BLaER1 (cell line): Measurements from ENCODE around the gene LRRC34.
A peak's percentile ranks its signal among the peaks of the same experiment; 100 is the strongest.

Experiments
- H3K27ac ChIP-seq: shearing (Covaris generic); formaldehyde crosslinking; 2 replicates; pipeline ENCODE4 v1.8.1; 2022
- H3K27me3 ChIP-seq: shearing (Covaris generic); formaldehyde crosslinking; 2 replicates; pipeline ENCODE4 v1.8.1; 2022
- H3K36me3 ChIP-seq: shearing (Covaris generic); formaldehyde crosslinking; 2 replicates; pipeline ENCODE4 v1.8.1; 2022
- H3K4me1 ChIP-seq: shearing (Covaris generic); formaldehyde crosslinking; 2 replicates; pipeline ENCODE4 v1.8.1; 2022
- H3K4me2 ChIP-seq: shearing (Covaris generic); formaldehyde crosslinking; 2 replicates; pipeline ENCODE4 v1.8.1; 2022
- H3K4me3 ChIP-seq: shearing (Covaris generic); formaldehyde crosslinking; 2 replicates; pipeline ENCODE4 v1.8.1; 2022
- H3K9ac ChIP-seq: shearing (Covaris generic); formaldehyde crosslinking; 2 replicates; pipeline ENCODE4 v1.8.1; 2022
- H3K9me3 ChIP-seq: shearing (Covaris generic); formaldehyde crosslinking; 2 replicates; pipeline ENCODE4 v1.8.1; 2022
- H4K20me1 ChIP-seq: shearing (Covaris generic); formaldehyde crosslinking; 2 replicates; pipeline ENCODE4 v1.8.1; 2022
- Cebpa-rat ChIP-seq: shearing (Covaris generic); IDR thresholded peaks from 2 replicates; pipeline ENCODE4 v1.8.1; 2022

LRRC34 gene

GRCh38 chr3:169815590-169816150, 3.0 kb upstream of the LRRC34 start:
- no peaks in the 10 kb centered on the region for H4K20me1 ChIP-seq
- no peak for TF ChIP-seq Cebpa-rat
- no peak overlapping the region for H3K4me3 ChIP-seq
- peaks cover 27% of the 10 kb centered on the region for H3K4me1 ChIP-seq
- no peak overlapping the region for H3K27ac ChIP-seq
- no peak overlapping the region for H3K9ac ChIP-seq
- H3K27me3 ChIP-seq = no peaks in the 10 kb centered on the region
- peaks cover 13% of the 10 kb centered on the region for H3K9me3 ChIP-seq
- H3K36me3 ChIP-seq = no peaks in the 10 kb centered on the region
- no peak overlapping the region for H3K4me2 ChIP-seq

DNA sequence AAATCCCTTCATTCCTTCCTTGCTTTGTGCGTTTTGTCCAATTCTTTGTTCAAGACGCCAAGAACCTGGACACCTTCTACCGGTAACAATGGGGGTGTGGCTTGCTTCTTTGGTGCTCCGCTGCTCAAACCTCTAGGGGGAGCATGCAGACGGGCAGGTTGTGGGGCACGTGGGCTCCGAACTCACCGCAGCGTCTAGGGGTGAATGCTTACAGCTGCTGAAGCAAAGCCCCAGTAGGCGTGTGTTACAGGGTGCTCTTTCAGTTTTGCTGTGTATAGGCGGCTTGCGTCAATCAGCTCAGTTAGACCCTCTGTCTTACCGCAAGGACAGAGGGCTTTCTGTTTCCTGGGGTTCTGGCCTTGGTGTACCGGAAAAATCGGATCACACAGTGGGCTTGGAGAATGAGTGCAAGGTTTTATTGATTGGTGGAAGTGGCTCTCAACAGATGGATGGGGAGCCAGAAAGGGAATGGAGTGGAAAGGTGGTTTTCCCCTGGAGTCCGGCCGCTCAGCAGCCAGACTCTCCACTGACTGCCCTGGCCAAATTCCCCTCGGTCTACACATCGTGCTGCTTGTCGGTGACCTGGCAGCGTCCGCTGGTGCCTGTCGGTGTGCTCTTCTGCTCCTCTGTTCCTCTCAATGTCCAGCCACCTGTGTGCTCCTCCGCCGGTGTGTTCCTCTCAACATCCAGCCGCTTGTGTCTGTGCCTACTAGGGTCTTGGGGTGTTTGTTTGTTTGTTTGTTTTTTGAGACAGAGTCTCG, 1.2 kb upstream of the LRRC34 start:
- peak overlapping the region; percentile 93 for H3K4me2 ChIP-seq
- no peak for TF ChIP-seq Cebpa-rat
- no peaks in the 10 kb centered on the region for H3K36me3 ChIP-seq
- H3K9ac ChIP-seq = peak overlapping the region; percentile 84
- H4K20me1 ChIP-seq = no peaks in the 10 kb centered on the region
- H3K9me3 ChIP-seq = peaks cover 13% of the 10 kb centered on the region
- H3K4me3 ChIP-seq = peak overlapping the region; percentile 88
- H3K27me3 ChIP-seq = no peaks in the 10 kb centered on the region
- H3K4me1 ChIP-seq = peaks cover 30% of the 10 kb centered on the region
- peak overlapping the region; percentile 67 for H3K27ac ChIP-seq

DNA sequence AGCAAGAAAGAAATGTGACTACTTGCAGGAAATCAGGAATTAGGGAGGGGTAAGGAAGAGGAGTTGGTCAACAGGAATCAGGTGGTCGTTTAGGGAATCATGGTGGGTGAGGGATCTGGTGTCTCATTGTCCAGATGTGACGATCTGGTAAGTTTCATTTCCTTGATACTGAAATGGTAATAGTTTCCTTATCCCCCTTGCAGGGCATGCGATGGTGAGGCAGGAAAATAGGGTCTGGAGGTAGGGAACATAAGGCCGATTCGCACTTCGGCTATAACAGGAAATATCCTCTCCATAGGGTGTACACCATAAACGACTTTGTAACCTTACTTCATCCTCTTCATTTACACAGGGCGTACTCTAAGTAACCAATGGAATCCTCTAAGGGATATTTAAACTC, 574 bp upstream of the LRRC34 start:
- Histone ChIP-seq H3K9ac (peak overlapping the region; percentile 84), H3K4me2 (peak overlapping the region; percentile 93), H3K4me1 (peaks cover 30% of the 10 kb centered on the region), H3K9me3 (peaks cover 13% of the 10 kb centered on the region), H3K27ac (peak overlapping the region; percentile 67), H3K36me3 (no peaks in the 10 kb centered on the region; the same call in 1 of the 2 replicates), H4K20me1 (no peaks in the 10 kb centered on the region), H3K27me3 (no peaks in the 10 kb centered on the region), H3K4me3 (peak overlapping the region; percentile 88)
- TF ChIP-seq Cebpa-rat = no peak

DNA sequence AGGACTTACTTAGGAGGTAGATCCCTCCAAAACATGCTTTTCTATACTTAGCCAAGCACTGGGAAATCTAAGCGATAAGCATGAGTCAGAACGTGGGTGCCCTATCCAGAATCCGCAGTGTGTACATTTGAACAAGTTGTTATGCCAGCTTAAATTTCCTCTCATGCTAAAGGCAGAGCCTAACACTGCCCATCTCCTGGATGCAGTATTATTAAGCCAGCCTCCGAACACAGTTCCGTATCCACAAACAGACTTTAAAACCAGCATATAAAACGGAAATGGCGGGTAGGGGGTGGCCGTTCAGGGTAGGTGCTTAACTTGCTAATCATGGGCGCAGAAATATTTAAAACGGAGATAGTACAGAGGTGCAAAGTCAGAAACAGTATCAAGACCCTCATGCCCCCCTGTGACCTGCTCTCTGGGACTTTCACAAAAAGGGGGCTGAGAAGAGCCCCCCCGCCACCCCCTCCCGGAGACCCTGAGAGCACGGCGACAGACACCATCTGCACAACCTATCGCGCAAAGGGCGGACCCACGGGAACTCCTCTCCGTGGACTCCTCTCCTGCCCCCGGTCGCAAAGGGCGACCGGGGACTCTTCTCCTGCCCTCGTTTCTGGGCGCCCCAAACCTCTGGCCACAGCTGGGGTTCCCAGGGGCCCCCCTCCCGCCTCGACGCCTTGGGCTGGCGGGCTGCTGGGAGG, 923 bp downstream of the LRRC34 start:
- H3K27ac ChIP-seq = peak overlapping the region; percentile 86
- no peaks in the 10 kb centered on the region for H4K20me1 ChIP-seq
- H3K9ac ChIP-seq = peak overlapping the region; percentile 84
- H3K4me3 ChIP-seq = peak overlapping the region; percentile 88
- H3K27me3 ChIP-seq = no peaks in the 10 kb centered on the region
- H3K36me3 ChIP-seq = peaks cover 8% of the 10 kb centered on the region; the same call in 1 of the 2 replicates
- H3K9me3 ChIP-seq = peaks cover 13% of the 10 kb centered on the region
- H3K4me2 ChIP-seq = peak overlapping the region; percentile 93
- TF ChIP-seq Cebpa-rat = no peak
- peaks cover 30% of the 10 kb centered on the region for H3K4me1 ChIP-seq

- no peak for TF ChIP-seq Cebpa-rat
These were observed 3.4 kb downstream of the LRRC34 start for GRCh38 chr3:169809230-169809795.

DNA sequence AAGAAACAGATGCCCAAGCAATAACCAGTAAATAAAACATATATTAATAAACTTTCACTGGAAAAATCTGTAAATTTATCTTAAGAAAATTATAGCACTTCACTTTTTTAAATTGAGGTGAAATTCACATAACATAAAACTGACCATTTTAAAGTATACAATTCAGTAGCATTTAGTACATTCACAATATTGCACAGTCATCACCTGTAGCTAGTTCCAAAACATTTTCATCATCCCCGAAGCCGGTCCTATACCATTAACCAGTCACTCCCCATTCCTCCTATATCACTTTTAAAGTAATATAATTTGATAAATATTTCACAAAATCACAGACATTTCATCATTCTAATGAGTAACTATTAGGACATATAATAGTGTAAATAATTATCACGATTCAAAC, 8.0 kb downstream of the LRRC34 start:
- Histone ChIP-seq H3K27ac (no peak overlapping the region), H3K9me3 (no peaks in the 10 kb centered on the region), H4K20me1 (no peaks in the 10 kb centered on the region), H3K9ac (no peak overlapping the region), H3K27me3 (no peaks in the 10 kb centered on the region), H3K36me3 (peaks cover 51% of the 10 kb centered on the region), H3K4me1 (no peaks in the 10 kb centered on the region), H3K4me3 (no peak overlapping the region), H3K4me2 (no peak overlapping the region)
- TF ChIP-seq Cebpa-rat = no peak

More at GRCh38 chr3:169809230-169809795, 3.4 kb downstream of the LRRC34 start:
- Histone ChIP-seq H3K36me3 (peaks cover 10% of the 10 kb centered on the region; the same call in 1 of the 2 replicates), H3K4me3 (no peak overlapping the region), H3K9me3 (no peaks in the 10 kb centered on the region), H3K27me3 (no peaks in the 10 kb centered on the region), H3K9ac (no peak overlapping the region), H3K4me1 (peaks cover 27% of the 10 kb centered on the region), H3K27ac (no peak overlapping the region), H4K20me1 (no peaks in the 10 kb centered on the region), H3K4me2 (no peak overlapping the region)

GRCh38 chr3:169792359-169792758, 20.3 kb downstream of the LRRC34 start:
- H3K9me3 ChIP-seq = no peaks in the 10 kb centered on the region
- H4K20me1 ChIP-seq = no peaks in the 10 kb centered on the region
- no peak for TF ChIP-seq Cebpa-rat
- no peaks in the 10 kb centered on the region for H3K4me1 ChIP-seq
- no peak overlapping the region for H3K4me3 ChIP-seq
- no peak overlapping the region for H3K9ac ChIP-seq
- H3K4me2 ChIP-seq = no peak overlapping the region
- no peak overlapping the region for H3K27ac ChIP-seq
- H3K36me3 ChIP-seq = peaks cover 40% of the 10 kb centered on the region
- no peaks in the 10 kb centered on the region for H3K27me3 ChIP-seq

DNA sequence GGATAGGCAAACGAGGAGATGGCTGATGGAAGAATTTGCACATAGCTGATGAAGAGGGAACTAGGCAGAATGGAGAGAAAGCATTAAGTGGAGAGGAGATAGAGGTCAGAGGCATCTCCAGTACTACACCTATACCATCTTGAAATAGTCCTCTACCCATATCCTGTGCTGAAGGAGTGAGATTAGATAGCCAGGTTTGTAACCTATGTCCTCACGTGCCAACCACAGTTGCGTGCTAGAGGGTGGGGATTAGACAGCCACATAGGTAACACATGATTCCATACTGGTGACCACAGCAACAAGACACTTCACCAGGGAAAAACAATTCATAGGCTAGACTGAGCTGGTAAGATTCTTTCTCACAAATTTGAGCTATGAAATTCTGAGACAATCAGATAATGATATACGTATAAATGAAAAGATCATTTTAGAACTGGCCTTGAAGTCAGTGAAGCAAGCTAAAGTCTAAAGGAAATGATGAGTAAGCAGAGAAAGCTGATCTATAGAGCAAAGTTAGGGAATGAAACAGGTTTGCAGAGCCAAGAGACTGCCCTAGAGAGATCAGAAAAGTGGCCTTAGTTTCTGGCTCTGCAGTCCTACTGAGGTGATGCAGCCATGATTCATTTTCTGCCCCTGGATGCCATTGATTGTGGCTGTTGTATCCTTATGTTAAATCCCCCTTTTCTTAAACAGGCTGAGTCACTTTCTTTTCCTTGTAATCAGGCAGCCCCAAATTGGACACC, 21.8 kb downstream of the LRRC34 start:
- Histone ChIP-seq H3K9me3 (no peaks in the 10 kb centered on the region), H3K9ac (no peak overlapping the region), H3K4me3 (no peak overlapping the region), H3K4me2 (no peak overlapping the region), H3K27me3 (no peaks in the 10 kb centered on the region), H3K36me3 (peaks cover 52% of the 10 kb centered on the region), H3K4me1 (no peaks in the 10 kb centered on the region), H3K27ac (no peak overlapping the region), H4K20me1 (no peaks in the 10 kb centered on the region)
- TF ChIP-seq Cebpa-rat = no peak

GRCh38 chr3:169790219-169790618, 22.5 kb downstream of the LRRC34 start:
- H3K27ac ChIP-seq = no peak overlapping the region
- H3K4me2 ChIP-seq = no peak overlapping the region
- no peak for TF ChIP-seq Cebpa-rat
- peaks cover 58% of the 10 kb centered on the region for H3K36me3 ChIP-seq
- no peaks in the 10 kb centered on the region for H3K27me3 ChIP-seq
- no peaks in the 10 kb centered on the region for H4K20me1 ChIP-seq
- H3K9ac ChIP-seq = no peak overlapping the region
- no peaks in the 10 kb centered on the region for H3K4me1 ChIP-seq
- H3K4me3 ChIP-seq = no peak overlapping the region
- H3K9me3 ChIP-seq = no peaks in the 10 kb centered on the region
